OCI-M1 (cell line): ENCODE results near the gene MYL7.

Experiments
- DNase-seq: peaks from one replicate; lab custom pipeline; 2025; lab: John Stamatoyannopoulos, UW

MYL7 gene

GRCh38 chr7:44112231-44112996, 28.7 kb downstream of the MYL7 start:
- DNase-seq: no peak

DNA sequence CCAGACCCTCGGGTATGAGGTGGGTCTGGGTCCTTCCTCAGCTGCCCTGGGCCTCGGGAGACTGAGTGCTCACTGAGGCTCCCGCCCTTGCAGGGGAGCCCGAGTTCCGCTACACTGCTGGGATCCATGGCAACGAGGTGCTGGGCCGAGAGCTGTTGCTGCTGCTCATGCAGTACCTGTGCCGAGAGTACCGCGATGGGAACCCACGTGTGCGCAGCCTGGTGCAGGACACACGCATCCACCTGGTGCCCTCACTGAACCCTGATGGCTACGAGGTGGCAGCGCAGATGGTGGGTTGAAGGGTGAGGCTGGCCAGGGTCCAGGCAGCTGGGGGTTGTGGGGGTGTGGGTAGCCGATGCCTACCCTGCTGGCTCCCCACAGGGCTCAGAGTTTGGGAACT, 29.4 kb downstream of the MYL7 start:
- DNase-seq: no peak

- DNase-seq: no peak
Measured at GRCh38 chr7:44110719-44111635, 30.2 kb downstream of the MYL7 start.

DNA sequence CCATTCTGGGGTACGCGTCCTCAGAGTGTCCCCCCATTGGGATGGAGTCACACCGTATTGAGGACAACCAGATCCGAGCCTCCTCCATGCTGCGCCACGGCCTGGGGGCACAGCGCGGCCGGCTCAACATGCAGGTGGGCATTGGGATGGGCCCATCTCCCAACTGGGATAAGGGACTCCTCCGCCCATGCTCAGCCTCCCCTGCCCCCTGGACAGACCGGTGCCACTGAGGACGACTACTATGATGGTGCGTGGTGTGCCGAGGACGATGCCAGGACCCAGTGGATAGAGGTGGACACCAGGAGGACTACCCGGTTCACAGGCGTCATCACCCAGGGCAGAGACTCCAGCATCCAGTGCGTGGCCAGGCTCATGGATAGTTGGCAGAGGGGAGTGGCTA, 31.1 kb downstream of the MYL7 start:
- DNase-seq: no peak

DNA sequence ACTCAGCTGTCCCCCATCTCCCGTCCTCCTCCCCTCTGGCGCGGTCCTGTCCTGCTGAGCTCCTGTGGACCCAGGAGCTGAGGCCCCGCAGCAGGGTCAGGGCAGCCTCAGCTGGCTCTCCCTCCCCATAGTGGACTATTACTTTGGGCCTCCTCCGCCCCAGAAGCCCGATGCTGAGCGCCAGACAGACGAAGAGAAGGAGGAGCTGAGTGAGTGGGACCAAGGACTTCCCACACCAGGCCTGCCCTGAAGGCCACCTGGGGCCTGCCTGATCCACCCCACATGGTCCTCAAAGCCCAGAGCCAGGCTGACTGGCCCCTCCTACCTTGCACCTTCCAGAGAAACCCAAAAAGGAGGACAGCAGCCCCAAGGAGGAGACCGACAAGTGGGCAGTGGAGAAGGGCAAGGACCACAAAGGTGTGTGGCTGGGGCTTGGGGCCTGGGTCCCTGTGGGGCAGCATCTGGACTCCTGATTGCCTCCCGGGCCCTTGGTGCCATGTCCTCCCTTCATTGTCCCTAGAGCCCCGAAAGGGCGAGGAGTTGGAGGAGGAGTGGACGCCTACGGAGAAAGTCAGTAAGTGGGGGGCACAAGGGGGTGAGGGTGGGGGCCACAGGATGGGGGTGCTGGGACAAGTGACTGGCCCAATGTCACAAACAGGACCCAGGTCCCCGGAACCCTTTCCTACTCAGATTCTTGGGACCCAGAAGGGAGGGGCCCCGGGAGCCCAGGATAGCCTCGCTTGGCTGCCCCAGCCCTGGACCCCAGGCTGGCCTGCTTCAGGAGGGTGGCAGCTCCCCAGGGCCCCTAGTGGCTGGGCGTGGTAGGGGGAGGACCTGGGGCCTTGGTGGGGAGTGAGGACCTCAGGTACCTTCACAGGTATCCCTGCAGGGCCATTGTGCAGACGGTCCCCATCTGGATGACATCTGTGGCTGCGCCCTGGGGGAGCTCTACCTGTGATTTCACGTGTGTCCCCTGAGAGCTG, 32.1 kb downstream of the MYL7 start:
- no peak for DNase-seq

- DNase-seq: no peak
Measured at GRCh38 chr7:44107961-44108767, 33.0 kb downstream of the MYL7 start.

DNA sequence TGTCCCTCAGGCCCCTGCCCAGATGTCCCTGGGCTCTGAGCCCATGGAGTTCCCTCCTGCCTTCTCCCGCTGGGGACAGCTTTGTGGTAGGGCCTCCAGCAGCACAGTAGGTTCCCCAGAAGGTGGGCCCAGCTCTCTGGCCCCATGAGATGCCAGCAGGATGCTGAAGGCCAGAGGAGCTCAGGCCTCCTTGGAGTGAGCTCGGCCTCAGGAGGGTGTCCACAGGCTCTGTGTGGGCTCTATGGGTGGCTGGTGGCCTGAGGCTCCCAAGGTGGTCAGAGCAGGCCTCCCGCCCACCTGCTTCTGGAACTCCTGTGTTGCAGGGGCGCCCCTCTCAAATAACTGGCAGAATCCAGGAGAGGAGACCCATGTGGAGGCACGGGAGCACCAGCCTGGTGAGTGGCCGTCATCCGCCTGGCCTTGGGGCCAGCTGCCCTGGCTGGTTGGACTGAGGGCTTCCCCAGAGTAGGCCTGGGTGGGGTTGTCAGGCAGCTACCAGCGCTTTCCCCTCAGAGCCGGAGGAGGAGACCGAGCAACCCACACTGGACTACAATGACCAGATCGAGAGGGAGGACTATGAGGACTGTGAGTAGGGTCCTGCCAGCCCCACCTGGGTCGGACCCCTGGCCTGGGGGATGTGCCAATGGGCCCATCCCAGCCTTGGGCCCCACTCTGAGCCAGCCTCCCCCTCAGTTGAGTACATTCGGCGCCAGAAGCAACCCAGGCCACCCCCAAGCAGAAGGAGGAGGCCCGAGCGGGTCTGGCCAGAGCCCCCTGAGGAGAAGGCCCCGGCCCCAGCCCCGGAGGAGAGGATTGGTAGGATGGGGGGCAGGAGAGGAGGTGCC, 33.8 kb downstream of the MYL7 start:
- DNase-seq: no peak

DNA sequence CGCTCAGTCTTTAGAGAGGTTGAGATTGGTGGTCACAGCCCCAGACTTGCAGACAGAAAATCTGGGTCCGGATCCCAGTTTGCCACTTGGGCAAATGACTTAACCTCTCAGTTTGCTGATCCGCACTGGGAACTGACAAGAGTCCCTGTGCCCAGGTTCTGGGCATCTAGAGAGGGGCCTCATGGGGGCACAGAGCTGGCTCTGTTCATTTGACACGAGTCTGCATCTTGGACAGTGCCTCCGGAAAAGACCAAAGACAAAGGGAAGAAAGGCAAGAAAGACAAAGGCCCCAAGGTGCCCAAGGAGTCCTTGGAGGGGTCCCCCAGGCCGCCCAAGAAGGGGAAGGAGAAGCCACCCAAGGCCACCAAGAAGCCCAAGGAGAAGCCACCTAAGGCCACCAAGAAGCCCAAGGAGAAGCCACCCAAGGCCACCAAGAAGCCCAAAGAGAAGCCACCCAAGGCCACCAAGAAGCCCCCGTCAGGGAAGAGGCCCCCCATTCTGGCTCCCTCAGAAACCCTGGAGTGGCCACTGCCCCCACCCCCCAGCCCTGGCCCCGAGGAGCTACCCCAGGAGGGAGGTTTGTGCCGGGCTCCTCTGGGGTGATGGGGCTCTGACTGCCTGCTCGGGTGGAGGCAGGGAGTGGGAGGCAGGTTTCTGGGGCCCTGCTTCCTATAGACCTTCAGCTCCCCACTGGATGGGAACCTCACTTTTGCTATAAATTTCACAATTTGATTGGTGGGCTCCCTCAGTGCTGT, 34.6 kb downstream of the MYL7 start:
- no peak for DNase-seq

DNA sequence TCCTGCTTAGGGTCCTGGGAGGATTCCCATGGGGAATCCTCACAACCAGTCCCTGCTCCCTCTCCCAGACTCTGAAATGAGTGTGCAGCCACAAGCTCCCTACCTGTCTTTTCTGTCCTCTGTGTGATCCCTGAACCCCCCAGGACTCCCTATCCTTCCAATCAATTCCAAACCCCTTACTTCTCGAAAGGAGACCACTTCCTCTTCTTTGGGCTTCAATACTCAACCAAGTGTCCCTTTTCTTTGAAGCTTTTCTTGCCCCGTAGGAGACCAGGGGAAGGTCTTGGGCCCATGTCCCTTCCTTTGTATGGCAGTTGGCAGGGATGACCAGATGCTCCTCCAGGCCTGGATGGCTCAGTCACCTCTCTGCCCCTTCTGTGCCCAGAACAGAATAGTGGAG, 35.3 kb downstream of the MYL7 start:
- no peak for DNase-seq

DNA sequence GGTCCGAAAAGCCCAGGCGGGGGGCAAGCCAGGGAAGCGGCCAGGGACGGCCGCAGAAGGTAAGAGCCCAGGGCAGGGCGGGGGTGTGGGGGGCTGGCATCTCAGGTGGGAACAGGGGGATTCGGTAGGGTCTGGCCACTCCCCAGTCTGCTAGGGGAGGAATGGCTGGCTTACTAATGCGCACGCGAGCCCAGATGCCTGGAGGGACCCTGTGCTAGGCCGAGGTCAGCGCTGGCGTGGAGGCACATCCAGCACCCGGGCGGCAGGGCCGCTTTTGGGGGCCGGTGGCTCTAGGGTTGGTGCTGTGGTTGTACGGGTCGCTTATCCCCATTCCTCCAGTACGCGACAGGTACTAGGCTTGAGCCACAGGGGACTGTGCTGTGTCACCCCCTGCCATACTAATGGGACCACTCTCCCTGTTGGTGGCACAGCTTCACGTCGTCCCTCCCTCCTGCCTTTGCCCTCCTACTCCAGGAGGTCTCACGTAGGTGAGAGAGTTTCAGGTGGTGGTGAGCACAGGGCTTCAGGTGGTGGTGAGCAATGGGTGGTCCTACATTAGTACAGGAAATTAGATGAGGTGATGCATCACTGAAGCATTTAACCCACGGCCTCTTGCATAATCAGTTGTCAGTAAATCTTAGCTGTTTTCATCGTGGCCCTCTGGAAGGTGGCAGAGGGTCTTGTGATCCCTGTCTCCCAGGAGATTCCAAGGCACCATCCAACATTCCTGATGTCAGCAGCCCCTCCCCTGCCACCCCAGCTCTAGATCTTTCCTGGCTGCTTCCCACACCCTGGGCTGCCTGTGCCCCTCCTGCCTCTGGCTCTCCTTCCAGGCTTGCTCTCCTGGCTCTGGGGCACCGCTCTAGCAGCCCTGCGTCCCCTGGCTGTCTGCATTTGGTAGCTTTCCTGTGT, 36.0 kb downstream of the MYL7 start:
- DNase-seq: no peak

DNA sequence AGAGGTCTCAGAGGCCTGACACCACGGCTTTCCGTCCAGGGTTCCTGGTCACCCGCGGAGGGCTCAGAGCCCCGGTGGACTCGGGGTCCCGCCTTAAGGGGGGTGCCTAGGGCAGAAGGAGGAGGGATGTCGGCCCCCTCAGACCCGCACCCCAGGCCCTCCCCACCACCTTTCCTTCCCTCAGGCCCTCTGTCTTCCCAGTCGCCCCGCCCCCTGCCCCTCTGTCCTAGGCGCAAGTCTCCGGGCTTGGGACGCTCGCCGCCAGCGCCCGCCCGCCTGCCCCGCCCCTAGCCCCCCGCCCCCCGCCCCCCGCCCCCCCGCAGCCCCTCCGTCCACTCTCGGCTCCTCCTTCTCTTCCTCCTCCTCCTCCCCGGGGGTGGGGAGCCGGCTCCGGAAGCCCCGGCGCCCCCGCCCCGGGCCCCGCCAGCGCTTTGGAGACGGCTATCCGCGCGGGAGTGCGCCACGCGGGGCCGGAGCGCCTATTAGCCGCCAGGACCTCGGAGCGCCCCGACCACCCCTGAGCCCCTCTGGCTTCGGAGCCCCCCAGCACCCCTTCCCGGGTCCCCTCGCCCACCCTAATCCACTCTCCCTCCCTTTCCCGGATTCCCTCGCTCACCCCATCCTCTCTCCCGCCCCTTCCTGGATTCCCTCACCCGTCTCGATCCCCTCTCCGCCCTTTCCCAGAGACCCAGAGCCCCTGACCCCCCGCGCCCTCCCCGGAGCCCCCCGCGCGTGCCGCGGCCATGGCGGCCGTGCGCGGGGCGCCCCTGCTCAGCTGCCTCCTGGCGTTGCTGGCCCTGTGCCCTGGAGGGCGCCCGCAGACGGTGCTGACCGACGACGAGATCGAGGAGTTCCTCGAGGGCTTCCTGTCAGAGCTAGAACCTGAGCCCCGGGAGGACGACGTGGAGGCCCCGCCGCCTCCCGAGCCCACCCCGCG, 36.9 kb downstream of the MYL7 start, which contains the start of gene AEBP1:
AEBP1 (plus strand) TSS at position 423 of the 937 bp plus-strand sequence; CDS start at position 744, 321 bp downstream.
- peak; percentile 7 for DNase-seq

DNA sequence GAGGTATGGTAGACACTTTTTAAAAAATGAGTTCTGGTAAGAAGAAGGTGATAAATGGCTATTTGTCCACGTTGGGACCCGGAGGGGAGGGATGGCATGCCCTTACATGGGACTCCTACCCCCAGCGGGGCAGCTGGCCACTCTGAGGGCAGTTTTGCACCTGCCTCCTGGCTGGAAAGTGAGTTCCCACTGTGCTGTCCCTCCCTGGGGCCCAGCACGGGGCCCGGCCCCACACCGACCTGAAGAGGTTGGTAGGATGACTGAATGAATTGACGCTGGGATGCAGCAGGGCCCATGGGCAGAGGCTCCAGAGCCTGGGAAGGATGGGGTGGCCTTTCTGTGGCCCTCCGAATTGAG, 37.6 kb downstream of the MYL7 start:
- no peak for DNase-seq

- no peak for DNase-seq
Measured at GRCh38 chr7:44102846-44103565, 38.1 kb downstream of the MYL7 start.

DNA sequence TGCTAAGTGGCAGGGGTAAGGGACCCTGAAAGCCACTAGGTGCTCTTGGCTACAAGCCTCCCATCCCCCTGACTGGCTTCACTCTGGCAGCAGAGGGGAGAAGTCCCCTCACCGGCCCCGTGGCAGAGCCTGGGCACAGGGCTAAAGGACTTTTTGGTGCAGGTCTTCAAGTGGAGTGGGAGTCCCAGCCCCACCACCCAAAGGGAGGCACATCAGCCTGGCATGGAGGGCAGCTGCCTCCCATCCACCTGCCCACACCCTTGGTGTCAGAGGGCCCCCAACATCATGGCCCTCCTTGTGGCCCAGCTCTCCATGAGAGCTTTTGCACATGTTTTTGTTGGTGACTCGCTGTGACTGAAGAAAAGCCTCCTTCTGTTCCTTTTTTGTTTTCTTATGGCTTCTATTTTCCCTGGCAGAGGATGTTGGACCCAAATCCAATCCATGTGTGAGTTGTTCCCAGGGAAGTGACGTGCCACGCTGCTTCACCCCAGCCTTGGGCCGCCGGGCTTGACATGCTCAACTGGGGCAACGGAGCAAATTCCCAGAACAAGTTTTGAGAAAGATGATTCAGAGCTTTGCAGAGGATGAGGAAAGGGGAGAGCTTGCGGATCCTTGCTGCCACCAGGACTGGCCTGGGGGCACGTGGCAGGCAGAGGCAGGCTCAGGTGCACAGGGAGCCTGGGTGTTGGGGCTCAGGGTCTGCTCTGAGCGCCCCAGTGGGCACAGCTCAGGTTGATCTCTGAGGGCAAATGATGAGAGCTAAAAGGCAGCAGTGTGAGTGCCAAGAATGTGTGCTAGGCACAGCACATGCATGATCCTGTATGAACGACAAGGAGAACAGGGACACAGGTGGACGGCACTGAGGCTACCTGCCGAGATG, 38.9 kb downstream of the MYL7 start:
- no peak for DNase-seq

- DNase-seq: no peak
Measured at GRCh38 chr7:44101303-44101965, 39.7 kb downstream of the MYL7 start.
